ENCODE results near the gene F2RL1.
"Not testable (repeated sequence)": the region's sequence is repeated elsewhere in the genome, so short reads cannot be mapped to it uniquely, and the experiment has no call there.

The F2RL1 gene

DNA sequence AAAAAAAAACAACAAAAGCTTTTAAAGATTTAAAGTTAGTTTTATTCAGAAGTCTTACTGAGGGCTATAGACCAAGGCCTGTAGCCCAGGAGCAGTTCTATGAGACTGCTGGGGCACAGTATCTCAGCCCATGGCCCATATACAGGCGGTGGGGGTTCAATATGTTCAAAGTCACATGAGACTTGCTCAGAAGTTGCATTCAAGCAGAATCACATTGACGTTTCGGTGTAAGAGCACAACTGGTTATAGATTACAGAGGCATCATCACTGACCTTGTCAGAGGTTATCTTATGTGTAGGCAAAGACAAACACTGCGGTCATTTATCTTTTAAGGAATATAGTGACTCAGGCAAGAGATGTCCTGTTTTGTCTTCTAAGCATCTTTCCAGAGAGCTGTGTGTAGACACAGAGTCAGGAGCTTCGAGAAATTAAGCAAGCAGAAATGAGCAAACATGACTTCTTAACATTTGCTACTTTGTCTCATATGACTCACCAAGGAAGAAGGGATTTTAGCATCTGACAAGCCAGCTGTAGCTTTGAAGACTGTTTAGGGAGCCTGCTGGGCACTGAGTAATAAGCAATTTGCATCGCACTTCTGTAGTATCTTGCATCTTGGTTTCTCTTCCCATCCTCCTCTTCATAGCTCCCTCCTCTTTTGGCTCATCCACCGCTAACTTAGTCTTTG lies 12.9 kb upstream of the F2RL1 start:
- DNase-seq (ENCODE audit: low read depth): no peak

- DNase-seq (ENCODE audit: low read depth): no peak
These were observed 11.5 kb upstream of the F2RL1 start for GRCh38 chr5:76807296-76807695.

DNA sequence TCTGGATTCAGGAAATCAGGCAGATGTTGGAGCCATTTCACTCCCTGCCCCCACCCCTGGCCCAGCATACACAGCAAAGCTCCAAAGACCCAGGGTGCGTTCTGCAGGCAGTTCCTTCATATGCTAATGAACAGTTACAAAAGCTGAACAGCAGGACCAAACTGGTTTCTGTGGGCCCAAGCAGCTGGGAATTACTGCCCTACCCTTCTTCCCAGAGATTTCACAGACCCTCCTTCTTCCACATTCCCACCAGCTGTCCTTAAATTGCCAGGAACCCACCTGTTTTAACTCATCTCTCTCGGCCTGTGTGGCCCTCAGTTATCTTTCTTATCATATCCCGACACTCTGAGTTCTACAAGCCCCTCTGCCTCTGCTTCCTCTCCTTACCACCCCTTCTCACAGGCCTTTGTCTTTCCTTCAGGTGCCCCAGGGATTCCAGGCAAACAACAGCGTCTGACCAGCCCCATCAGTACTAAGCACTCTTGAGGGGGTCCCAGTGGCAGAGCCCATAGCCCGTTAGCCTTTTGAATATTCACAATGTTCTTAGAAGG lies 10.6 kb upstream of the F2RL1 start:
- no peak for DNase-seq (ENCODE audit: low read depth)

- DNase-seq (ENCODE audit: low read depth): no peak
These were observed 9.7 kb upstream of the F2RL1 start for GRCh38 chr5:76809141-76809540.

- no peak for DNase-seq (ENCODE audit: low read depth)
These were observed 8.6 kb upstream of the F2RL1 start for GRCh38 chr5:76810236-76810635.

DNA sequence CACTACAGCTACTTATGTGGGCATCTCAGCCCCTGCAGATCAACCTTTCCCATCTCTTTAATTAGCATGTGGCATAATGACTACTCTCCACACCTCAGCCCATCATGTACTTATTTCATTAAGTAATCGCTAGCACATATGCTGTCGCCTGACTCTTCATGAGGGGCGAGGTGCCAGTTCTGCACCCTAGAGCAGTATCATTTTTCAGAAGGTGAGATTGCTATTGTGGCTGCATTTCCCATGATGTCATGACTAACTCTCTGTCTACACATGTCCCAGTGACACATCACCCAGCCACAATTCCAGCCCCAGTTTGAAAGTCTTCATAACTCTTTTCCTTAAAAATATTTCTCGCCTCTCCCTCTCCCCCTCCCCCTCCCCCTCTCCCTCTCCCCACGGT lies 7.6 kb upstream of the F2RL1 start:
- no peak for DNase-seq (ENCODE audit: low read depth)

DNA sequence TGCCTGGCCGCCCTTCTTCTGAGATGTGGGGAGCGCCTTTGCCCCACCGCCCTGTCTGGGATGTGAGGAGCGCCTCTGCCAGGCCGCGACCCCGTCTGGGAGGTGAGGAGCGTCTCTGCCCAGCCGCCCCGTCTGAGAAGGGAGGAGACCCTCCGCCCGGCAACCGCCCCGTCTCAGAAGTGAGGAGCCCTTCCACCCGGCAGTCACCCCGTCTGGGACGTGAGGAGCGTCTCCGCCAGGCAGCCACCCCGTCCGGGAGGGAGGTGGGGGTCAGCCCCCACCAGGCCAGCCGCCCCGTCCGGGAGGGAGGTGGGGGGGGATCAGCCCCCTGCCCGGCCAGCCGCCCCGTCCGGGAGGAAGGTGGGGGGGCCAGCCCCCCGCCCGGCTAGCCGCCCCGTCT lies 6.6 kb upstream of the F2RL1 start:
- not testable (repeated sequence) for DNase-seq (ENCODE audit: low read depth)

DNA sequence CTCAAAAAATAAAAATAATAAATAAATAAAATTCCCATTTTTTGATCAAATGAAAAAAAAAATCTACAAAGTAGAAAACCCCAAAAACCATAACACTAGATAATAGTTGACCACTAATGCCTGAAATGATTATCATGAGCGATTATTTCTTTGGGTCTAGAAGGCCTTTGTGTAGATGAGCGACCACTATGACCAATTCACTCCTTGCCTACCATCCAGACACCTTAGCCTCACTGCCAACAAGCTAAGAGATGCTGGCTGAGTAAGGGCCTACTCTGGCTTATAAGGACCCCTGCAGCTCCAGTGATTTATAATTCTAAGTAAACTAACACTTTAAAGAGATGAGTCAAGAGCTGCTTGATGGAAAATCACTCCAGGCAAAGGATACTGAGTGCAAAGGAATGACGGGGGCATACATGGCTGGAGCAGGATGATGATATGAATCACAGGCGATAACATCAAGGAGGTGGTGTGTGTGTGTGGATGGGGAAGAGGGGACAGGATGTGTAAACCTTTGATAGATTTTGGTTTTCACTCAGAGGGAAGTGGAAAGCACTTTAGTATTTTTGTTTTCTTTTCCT lies 4.8 kb upstream of the F2RL1 start:
- no peak for DNase-seq (ENCODE audit: low read depth)

- DNase-seq (ENCODE audit: low read depth): no peak
These were observed 2.6 kb upstream of the F2RL1 start for GRCh38 chr5:76816110-76816831.

DNA sequence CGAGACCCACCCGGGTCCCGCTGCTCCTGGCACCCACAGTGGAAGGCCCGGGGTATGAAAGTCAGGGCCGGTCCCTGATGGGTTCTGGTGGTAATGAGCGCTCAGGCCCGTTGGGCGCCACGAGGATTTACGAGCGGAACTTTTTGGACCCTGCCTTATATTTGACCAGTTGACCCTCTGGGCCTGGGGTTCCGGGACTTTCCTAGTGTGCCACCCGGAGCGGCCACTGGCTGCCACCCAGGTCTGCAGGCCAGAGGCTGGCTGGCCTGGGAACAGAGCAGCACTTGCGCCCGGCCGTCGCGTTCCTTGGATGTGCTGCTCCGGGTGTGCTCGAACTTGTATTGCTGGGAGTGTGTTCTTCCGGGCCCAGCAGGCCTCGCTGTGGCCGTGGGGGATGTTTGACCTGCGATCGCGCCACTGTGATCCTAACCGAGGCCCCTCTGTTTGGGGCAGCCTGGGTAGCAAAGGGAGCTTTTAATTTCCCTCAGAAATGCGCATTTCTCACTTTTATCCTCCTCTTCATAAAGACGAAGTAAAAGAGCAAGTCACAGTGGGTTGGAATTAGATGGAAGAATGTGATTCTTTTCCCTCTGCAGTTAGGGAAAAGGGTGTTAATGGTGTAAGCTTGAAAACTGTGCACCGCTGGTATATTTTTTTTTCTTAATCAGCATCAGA lies 1.2 kb downstream of the F2RL1 start:
- DNase-seq (ENCODE audit: low read depth): no peak

DNA sequence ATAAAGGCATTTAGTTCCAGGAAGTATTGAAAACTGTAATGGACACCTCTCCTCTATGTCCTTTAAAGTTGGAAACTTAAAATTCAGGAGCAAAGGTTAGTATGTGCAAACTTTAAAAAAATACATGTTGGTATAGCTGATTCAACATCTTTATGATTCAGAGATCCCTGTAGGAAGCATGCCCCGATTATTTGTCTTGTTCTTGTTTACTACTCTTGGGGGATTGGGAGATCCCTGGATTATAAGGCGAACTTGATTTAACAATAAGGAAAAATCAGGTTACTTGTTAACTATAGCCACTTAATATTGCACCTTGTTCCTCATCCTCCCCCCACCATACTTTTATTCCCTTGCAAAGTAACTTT lies 1.7 kb downstream of the F2RL1 start:
- DNase-seq (ENCODE audit: low read depth): no peak

- DNase-seq (ENCODE audit: low read depth): no peak
These were observed 2.3 kb downstream of the F2RL1 start for GRCh38 chr5:76821136-76821535.

DNA sequence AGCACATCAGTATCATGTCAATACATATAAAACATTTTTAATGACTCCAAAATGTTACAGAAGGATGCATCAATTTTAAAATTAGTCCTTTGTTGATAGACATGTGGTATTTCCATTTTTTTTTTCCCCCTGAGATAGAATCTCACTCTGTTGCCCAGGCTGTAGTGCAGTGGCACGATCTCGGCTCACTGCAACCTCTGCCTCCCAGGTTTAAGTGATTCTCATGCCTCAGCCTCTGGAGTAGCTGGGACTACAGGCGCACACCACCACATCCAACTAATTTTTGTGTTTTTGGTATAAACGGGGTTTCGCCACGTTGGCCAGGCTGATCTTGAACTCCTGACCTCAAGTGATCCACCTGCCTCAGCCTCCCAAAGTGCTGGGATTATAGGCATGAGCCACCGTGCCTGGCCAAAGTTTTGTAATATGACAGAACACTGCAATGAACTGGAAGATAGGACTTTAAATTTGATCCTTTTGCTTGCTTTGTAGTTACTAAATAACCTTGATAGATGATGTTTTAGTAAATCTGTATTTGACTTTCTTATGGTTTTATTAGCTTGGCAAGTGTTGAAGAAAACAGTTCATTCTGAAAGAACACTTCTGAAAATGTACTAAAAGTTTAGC lies 3.4 kb downstream of the F2RL1 start:
- not testable (repeated sequence) for DNase-seq (ENCODE audit: low read depth)

GRCh38 chr5:76826416-76826815 lies 7.6 kb downstream of the F2RL1 start:
- not testable (repeated sequence) for DNase-seq (ENCODE audit: low read depth)

DNA sequence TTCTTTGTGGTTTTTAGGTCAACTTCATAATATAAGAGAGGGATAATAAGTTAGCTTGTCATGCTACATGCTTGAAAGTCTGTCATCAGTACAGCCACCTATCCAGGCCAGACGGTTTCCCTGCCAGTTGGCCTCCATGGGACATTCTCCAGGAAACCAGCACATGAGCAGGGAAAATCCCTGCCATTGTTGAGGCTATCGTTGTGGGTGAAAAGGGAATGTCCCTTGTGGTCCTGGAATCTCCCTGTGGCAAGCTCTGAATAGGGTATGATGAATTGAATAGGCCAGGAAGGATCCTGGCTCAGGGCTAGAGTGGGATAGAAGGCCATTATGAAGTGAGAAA lies 12.3 kb downstream of the F2RL1 start:
- no peak for DNase-seq (ENCODE audit: low read depth)

DNA sequence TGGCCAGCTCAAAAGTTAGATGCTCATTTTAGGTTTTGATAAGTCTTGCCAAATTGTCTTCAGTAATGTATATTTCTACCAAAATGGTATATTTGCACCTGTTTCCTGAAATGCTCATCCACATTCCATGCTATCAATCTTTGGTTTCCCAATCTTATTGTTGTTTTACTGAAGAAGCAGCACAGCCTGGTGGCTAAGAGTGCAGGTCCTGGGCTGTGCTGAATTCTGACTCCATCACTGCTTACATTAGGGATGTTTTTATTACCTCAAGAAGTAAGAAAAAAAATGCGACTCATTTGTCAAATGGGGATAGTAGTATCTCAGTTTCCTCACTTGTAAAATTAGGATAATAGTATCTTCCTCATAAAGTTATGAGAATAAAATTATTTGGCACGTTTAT lies 17.4 kb downstream of the F2RL1 start:
- DNase-seq (ENCODE audit: low read depth): no peak

- no peak for DNase-seq (ENCODE audit: low read depth)
These were observed 17.8 kb downstream of the F2RL1 start for GRCh38 chr5:76836585-76836984.

DNA sequence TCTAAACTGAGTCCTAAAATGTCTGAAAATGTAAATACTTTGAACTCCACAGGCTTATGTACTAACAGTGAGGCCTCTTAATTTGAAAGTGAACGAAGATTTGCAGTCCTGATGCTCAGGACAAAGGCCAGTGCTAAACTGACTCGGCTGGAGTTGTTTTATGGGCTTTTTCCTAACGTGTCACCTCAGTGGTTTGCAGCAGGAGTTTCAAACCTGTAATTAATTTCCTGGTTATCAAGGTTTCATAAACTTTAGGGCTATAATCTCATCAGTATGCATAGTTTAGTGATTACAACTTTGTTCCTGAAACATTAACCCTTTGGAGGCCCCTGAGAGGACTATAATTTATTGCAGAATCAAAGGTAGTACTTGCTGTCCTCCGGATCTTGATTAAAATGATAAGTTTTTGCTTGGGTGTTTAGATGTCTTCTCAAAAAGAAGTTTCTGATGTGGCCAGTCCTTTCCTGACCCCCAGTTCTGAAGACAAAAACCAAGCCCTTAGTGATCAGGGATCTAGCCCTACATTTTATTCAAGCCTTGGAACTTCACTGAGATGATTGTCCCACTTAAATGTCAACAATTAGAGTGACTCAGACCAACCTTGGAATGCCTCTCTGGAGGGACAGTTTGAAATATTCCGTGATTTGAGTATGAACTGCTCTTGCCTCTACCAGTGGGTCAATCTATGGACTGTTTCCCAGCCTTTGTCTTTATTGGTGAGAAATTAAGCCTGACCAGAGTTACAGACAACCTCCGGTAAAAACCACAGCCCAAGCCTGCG lies 19.8 kb downstream of the F2RL1 start:
- no peak for DNase-seq (ENCODE audit: low read depth)

DNA sequence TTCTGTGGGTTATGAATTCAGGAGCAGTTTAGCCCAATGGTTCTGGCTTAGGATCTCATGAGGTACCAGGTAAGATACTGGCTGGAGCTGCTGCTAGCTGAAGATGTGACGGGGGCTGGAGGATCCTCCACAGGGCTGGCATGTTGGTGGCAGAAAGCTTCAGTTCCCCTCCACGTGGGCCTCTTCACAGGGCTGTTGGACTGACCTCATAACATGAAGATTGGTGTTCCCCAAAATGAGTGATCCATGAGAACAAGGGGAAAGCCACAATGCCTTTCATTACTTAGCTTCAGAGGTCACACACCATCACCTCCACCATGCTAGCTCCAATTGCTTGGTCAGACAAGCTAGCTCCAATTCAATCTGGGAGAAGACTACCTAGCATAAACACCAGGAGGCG lies 22.5 kb downstream of the F2RL1 start:
- no peak for DNase-seq (ENCODE audit: low read depth)

DNA sequence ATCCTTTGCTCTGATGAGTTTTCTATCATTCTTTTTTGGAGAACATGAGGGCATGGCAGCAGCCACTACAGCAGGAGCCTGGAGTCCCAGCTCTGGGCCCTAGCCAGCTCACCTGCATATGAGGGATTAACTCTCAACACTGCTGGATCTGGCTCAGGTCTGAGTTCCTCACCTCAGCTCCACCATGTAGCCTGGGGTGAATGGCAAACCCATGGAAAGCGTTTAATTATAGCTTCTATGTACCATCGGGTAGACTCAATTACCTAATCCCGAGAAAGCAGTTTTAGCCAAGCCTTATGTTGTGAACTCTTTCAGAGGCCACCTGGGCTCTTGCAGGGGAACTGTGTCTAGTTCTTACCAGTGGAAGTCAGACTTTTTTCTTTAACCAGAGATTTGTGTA lies 27.1 kb downstream of the F2RL1 start:
- DNase-seq (ENCODE audit: low read depth): no peak

- DNase-seq (ENCODE audit: low read depth): peak; percentile 16
These were observed 30.8 kb downstream of the F2RL1 start, which contains the start of gene S100Z for GRCh38 chr5:76849419-76850291. S100Z (plus strand) TSS chr5:76850014; CDS start chr5:76875360, 25,346 bp downstream.

Data from activated T-helper 1 cell treated with Interleukin-2 at 50 U/mL for 16 hours (primary cell).